Ramos (cell line): ENCODE data around the gene WDR36.
"Not testable (repeated sequence)": the region's sequence is repeated elsewhere in the genome, so short reads cannot be mapped to it uniquely, and the experiment has no call there.

Source experiments
- in situ Hi-C: fragments of 300-500 bp; cut with MboI; formaldehyde crosslinking; loops from one replicate; pipeline ENCODE4 v1.14.3; 2022; ENCODE audit warnings: low sequenced_read_pairs; ENCODE audit not compliant: unreplicated experiment

The WDR36 gene

GRCh38 chr5:111133436-111133751 lies 41.2 kb downstream of the WDR36 start:
- in situ Hi-C loops, result no loop called here

GRCh38 chr5:111134087-111134486 lies 41.9 kb downstream of the WDR36 start:
- in situ Hi-C loops, result no loop called here

- in situ Hi-C loops, result no loop called here
These were observed 42.7 kb downstream of the WDR36 start for GRCh38 chr5:111134864-111135263.

DNA sequence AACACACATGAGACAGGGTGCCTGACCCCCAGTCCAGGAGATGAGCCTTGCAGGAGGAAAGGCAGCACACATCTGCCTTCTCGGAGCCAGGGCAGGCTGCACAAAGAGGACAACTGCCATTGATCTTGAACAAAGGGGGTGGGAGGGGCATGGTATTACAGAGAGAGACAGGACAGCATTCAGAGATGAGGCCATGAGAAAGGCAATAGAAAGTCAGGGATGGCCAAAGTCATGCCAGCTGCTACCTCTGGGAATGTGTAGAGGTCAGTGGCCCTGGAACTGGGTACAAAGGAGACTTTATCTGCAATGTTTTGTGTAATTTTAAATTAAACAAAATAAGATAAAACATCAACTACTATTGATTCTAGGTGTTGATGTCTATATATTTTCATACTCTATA lies 43.2 kb downstream of the WDR36 start:
- in situ Hi-C loops, result no loop called here

DNA sequence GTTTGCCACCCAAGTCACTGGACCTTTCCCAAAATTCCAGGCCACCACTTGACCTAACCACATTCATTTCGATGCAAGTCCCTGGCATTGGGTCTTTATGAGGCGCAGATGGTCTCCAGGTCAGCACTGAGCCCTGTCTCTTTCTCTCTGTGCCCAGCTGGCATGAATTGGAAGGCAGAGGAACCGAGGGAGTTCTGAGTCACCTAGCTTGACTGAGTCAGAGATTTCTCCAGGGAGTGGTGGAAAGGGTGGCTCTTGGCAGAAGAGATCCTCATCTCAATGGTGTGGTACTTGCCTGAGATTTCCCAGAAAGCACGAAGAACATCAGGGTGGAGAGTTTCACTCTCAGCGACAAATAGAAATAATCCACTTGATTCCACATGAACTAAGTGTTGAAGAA lies 43.8 kb downstream of the WDR36 start:
- in situ Hi-C loops, result no loop called here

- in situ Hi-C loops, result no loop called here
These were observed 45.9 kb downstream of the WDR36 start for GRCh38 chr5:111138096-111138495.

DNA sequence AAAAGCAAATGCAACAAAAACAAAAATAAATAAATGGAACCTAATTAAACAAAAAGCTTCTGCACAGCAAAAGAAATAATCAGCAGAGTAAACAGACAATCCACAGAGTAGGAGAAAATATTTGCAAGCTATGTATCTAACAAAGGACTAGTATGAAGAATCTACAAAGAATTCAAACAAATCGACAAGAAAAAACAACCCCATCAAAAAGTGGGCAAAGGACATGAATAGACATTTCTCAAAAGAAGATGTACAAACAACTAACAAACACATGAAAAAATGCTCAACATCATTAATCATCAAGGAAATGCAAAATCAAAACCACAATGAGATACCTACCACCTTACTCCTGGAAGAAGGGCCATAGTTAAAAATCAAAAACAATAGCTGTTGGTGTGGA lies 49.3 kb downstream of the WDR36 start:
- in situ Hi-C loops, result not testable (repeated sequence)

- in situ Hi-C loops, result no loop called here
These were observed 50.8 kb downstream of the WDR36 start for GRCh38 chr5:111142932-111143331.

- in situ Hi-C loops, result no loop called here
These were observed 51.8 kb downstream of the WDR36 start for GRCh38 chr5:111143910-111144309.

DNA sequence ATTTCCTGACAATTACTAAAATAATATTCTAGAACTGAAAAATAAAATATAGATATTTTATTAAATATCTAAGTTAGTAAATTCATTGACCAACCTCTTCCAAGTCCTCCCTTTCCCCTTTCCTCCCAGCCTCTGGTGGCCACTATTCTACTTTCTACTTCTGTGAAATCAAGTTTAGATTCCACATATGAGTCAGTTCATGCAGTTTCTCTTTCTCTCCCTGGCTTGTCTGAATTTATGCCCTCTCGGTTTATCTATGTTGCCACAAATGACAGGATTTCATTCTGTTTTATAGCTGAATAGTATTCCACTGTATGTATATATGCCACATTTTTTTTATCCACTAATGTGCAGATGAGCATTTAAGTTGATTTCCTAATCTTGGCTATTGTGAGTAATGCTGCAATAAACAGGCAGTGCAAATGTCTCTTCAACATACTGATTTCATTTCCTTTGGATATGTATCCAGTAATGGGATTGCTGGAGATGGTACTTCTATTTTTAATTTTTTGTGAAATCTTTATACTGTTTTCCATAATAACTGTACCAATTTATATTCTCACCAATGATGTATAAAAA lies 52.3 kb downstream of the WDR36 start:
- in situ Hi-C loops, result no loop called here

DNA sequence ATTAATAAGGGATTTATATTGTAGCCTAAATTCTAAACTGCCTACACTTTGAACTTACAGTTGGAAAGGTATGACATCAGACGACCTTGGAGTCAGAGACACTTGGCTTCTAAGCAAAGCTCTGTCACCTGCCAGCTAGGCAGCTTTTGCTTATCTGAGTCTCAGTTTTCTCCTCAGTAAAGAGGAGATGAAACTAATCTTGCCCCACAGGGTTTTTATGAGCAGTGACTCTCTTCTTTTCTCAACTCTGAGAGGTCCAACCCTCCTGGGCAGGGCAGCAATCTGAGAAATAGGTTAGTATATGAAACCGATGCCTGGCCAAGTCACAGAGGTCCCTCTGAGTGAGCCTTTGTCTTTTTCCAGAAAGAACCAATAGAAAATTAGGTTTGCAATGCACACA lies 53.9 kb downstream of the WDR36 start:
- in situ Hi-C loops, result no loop called here

DNA sequence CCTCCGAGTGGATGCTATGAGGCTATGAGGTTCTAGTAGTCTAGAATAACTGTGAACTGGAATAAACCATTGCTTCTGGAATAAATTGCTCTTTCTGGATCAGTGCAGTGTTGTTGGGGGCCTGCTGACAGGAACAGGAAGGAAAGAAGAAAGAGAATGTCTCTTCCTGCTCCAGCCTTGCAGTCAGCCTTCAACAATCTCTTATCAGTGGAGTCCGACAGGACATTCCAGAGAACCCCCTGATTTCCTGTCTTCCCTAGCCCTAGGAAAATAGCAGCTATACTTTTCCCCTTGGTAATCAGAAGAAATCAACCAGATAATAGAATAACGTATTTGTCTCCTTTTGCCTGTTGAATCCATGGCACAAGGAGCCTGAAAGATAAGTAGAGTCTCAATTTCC lies 55.4 kb downstream of the WDR36 start:
- in situ Hi-C loops, result no loop called here

GRCh38 chr5:111151998-111152397 lies 59.9 kb downstream of the WDR36 start:
- in situ Hi-C loops, result loop anchor here (25.0 kb wide), 1 partner anchor 985 kb away; no protein-coding TSS in a partner anchor

GRCh38 chr5:111153483-111153882 lies 61.3 kb downstream of the WDR36 start:
- in situ Hi-C loops, result loop anchor here (25.0 kb wide), 1 partner anchor 984 kb away; no protein-coding TSS in a partner anchor

DNA sequence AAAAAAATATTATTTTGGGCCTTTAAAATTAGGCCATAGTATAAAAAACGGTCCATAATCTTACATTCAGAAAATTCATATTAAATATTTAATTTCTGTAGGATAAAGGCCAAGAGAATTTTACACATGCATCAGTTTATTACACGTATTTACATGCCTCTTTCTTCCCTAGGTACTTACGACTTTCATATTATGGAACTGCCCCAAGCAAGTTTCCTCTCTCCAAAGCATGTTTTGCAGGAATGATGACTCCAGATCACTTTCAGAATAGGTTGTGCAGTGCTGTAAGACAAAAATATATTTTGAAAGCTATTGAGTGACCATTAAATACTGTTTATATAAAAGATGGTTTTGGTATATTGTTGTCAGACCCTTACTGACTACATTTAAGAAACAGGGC lies 61.8 kb downstream of the WDR36 start:
- in situ Hi-C loops, result loop anchor here (25.0 kb wide), 1 partner anchor 983 kb away; no protein-coding TSS in a partner anchor

DNA sequence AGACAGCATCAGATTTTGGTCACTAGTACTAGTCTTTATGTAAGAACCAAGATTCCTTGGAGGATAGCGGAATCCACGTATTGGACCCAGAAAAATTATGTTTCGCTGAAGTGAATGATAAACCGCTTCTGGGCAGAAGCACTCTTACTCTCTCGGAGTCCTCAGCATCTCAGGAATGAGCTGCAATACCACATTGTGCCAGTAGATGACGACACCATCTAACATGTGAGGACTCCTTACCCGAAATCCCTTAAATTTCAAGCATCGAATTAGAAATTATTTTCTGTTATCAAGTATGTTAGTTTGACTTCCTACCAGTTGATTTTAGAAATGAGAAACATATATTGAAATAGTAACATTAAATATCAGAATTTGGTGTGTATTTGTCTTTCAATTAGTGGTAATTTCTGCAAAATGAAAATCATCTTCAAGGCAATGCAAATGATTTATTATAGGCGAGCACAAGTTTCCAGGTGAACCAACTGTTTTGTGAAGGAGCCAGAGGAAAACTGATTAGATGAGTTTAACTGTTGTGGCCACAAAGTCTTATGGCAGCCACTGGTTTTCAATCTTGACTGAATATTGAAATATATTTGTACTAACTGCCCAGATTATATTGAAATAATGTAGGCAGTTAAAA lies 66.1 kb downstream of the WDR36 start:
- in situ Hi-C loops, result loop anchor here (25.0 kb wide), 1 partner anchor 979 kb away; no protein-coding TSS in a partner anchor

DNA sequence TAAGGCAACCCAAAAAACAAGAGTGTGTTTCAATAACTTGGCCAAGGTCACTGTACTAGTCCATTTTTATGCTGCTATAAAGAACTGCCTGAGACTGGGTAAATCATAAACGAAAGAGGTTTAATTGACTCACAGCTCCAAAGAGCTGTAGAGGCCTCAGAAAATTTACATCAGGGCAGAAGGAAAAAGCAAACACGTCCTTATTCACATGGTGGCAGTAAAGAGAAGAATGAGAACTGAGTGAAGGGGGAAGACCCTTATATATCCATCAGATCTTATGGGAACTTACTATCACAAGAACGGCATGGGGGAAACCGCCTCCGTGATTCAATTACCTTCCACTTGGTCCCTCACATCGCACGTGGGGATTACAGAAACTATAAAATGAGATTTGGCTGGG lies 67.7 kb downstream of the WDR36 start:
- in situ Hi-C loops, result loop anchor here (5.0 to 25.0 kb wide), 2 partner anchors 117 to 977 kb away; no protein-coding TSS in a partner anchor

DNA sequence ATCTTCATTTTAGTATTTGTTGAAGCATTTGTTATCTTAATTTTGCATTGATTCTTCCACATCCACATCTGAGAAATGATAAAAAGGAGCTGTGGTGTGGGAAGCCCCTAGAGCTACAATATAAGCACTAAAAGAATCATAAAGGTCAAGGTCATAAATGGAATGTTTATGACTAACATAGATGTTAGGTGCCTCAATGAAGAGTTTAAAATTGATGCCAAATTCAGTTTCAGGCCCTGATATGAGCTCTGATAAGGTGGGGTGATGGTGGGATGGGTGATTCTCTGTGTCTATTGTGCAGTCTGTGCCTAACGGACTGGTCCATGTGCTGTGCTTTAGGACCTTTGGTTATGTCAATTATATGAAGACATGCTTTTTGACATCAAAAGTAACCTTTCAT lies 70.9 kb downstream of the WDR36 start:
- in situ Hi-C loops, result loop anchor here (5.0 to 25.0 kb wide), 2 partner anchors 114 to 974 kb away; no protein-coding TSS in a partner anchor

GRCh38 chr5:111165058-111165457 lies 72.9 kb downstream of the WDR36 start:
- in situ Hi-C loops, result loop anchor here (25.0 kb wide), 1 partner anchor 972 kb away; no protein-coding TSS in a partner anchor

DNA sequence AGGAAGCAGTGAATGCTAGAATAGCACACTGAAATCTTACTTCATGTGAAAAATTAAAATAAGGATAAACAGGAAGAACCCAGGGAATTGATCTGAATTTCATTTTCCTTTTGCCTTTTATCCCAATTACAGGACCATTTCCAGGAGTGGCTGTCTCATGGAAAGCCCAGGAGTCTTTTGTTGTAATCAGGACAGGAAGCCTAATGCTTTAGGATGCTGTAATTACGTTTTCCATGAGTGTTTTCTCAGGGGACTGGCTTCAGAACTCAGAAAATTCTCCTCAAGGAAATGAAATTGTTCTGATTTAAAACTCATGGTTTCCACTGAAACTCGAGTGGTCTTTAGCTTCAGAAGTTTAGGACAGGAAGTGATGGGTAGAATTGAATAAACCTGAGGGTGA lies 75.4 kb downstream of the WDR36 start:
- in situ Hi-C loops, result loop anchor here (25.0 kb wide), 1 partner anchor 970 kb away; no protein-coding TSS in a partner anchor

- in situ Hi-C loops, result loop anchor here (25.0 kb wide), 1 partner anchor 969 kb away; no protein-coding TSS in a partner anchor
These were observed 76.5 kb downstream of the WDR36 start for GRCh38 chr5:111168608-111169007.

GRCh38 chr5:111169269-111169668 lies 77.1 kb downstream of the WDR36 start:
- in situ Hi-C loops, result loop anchor here (25.0 kb wide), 1 partner anchor 968 kb away; no protein-coding TSS in a partner anchor
